ENCODE results near the gene GRIK3.

The GRIK3 gene

DNA sequence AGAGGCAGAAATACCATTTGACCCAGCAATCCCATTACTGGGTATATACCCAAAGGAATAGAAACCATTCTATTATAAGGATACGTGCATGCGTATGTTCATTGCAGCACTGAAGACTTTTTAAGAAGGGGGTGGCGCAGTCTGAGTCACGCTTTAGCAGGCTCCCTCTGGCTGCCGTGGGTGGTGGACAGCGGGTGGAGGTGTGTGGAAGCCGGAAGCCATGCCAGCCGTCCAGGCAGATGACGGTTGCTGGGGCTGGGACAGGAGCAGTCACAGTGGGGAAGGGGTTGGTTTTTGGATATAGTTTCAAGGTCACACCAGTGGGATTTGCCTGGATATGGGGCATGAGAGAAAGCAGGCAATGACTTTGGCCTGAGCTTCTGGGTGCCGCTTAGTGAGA is 270.5 kb downstream of the GRIK3 start:
- DNase-seq (ENCODE audit: low spot score), result no peak

DNA sequence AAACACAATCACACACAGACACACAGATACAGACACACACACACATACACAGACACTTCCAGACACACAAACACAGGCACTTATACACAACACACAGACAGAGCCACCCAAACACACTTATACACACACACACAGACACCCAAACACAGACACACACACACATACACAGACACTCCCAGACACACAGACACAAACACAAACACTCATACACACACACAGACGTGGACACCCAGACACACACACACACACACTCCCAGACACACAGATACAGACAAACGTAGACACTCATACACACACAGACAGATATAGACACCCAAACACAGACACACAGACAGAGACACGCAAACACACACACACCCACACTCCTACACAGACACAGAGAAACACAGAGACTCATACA is 272.1 kb downstream of the GRIK3 start:
- no peak for DNase-seq (ENCODE audit: low spot score)

DNA sequence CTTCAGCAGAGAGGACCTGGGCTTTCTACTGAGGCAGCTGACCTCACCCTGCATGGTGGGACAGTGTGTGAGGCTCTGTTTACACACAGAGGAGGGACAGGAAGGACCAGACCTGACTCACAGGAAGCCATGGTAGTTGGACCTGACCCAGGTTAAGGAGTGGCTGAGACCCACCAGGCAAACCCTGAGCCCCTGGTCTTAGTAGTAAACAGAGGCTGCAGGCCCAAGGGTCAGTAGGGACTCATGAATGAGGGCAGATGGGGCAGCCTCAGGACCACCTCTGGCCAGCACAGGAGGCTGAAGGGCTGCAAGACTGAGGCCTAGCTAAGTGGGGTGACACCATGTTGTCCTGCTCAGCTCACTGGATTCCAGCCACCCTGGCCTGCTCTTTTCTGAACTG is 273.2 kb downstream of the GRIK3 start:
- no peak for DNase-seq (ENCODE audit: low spot score)

DNA sequence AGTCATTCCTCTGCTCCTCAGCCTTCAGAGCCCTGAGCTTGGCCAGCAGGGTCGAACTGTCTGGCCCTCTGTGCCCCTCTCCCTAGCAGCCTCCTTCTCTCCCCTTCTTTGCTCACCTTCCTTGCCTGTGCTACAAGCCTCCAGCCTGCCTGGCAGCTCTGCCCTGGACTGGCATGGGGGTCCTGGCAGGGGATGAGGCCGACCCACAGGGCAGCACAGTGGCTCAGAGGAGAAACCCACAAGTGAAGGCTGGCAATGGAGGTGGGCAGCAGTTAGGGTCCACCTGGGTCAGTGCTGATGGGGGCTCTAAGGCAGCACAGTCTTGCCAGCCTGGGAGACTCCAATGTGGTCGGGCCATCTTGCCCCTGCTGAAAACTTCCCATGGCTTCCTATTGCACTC is 274.2 kb downstream of the GRIK3 start:
- DNase-seq (ENCODE audit: low spot score), result no peak

DNA sequence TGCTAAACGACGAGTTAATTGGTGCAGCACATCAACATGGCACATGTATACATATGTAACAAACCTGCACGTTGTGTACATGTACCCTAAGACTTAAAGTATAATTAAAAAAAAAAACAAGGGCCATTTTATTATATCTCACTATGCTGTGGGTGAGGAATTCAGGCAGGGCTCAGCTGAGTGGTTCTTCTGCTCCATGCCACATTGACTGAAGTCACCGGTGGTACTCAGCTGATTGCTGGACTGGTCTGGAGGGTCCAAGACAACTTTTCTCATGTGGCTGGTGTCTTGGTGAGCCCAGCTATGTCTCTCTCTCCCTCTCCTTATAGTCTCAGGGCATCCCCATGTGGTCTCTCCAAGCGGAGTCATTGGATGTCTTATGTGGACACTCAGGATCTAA is 275.0 kb downstream of the GRIK3 start:
- DNase-seq (ENCODE audit: low spot score), result no peak

DNA sequence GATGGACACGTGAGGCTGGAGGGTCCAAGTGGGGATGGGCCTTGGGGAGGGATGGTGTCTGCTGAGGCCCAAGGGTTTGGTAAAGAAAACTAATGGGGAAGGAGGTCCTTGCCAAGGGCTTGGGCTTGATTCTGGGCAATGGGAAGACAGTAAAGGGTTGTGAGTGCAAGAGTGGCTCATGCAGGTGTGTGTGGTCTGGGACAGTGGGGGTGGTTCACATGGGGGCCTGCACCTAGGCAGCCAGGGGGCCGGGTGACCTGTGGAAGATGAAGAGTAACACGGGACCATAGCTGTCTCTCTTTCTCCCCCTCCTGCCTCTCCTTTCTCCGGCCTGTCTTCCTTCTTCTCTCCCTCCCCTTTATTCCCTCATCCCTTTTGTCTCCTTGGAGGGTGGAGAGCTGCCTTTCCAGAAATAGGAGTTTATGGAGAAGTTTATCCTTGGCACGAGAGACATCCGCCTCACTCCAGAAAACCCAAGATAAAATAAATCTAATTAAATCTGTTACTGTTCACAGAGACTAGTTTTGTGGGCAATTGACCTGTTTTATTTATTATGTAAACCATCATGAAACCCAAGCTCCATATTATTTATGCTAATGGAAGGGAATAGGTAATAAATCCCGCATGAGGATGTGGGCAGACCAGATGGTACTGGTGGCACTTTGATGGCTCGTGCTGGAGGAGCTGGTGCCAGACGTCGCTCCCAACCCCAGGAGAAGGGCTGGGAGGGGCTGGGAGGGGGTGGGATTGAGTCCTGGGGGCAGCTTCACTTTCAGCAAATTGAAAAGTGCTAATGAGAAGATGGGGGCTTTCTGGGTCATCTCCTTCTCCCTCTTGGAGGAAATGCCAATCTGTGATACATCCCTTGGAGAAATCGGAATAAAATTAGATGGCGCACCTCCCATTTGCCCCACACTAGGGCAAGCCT is 278.7 kb downstream of the GRIK3 start:
- DNase-seq (ENCODE audit: low spot score), result no peak

DNA sequence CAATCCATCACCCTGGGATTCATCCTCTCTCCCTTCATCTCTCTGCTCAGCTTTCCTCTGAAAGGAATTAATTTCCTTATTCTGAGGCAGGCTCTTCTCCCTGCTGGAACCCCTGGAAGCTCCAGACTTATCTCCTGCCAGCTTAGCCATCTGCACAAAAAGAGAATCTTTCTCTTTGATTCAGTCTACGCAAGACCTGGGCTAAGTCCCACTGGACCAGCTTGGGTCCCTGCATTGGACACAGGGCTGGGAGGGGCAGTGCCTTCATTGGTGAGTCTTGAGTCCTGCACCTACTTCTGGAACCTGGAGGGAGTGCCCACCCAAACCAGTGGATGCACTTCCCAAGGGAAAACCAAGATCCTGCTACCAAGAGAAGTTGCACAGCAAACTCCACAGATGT is 279.9 kb downstream of the GRIK3 start:
- no peak for DNase-seq (ENCODE audit: low spot score)

DNA sequence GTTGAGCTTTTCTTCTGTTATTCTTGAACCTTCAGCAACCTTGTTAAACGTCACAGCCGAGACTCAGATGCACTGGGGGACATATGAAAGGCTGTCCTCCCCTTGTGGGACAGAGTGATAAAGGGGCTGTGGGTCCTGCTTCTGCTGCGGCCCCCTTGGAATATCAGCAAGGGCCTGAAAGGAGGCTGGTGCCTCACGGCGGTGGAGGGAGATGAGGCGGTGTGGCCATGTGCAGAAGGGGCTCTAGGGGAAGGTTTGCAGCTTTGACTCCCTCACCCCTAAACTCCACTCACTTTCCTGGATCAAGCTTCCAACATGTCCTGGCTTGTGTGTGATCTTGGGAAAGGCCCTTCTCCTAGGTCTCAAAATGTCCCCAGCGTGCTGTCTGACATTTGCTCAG is 280.9 kb downstream of the GRIK3 start:
- DNase-seq (ENCODE audit: low spot score), result no peak

DNA sequence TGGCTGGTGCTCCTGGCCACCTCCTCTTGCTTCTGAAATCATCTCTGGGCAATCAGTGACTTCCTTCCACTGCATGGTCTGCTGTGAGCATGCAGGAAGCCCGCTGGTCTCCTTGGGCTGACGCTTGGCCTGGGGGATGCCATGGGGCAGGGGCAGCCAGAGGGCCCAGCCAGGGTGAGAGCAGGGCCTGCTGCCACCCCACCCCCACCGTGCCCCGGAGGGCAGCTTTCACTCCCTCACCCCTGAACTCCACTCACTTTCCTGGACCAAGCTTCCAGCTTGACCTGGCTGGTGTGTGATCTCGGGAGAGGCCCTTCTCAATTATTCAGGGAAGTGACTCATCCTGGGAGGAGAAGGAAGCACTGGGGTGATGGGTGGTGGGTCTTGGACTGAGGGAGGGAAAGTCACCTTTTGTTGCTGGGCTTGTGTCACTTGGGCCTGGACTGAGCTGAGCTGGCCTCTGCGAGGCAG is 281.4 kb downstream of the GRIK3 start:
- no peak for DNase-seq (ENCODE audit: low spot score)

DNA sequence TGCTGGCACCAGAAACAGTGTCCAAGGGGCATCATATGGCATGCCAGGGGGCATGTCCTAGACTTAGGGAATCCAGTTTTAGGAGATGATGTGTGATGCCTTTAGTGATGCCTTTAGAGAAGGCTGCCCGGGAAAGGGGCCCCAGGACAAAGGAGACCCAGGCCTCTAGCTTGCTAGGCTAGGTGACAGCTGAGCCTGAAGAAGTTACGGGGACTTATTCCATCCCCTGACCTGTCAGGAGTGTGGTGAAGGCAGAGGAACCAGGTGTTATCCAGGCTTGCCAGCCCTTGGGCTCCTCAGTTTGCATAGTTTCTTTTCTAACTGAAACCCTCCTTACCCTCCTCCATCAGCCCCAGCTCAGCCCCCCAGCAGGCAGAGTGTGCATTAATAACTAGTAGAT is 281.9 kb downstream of the GRIK3 start:
- no peak for DNase-seq (ENCODE audit: low spot score)

DNA sequence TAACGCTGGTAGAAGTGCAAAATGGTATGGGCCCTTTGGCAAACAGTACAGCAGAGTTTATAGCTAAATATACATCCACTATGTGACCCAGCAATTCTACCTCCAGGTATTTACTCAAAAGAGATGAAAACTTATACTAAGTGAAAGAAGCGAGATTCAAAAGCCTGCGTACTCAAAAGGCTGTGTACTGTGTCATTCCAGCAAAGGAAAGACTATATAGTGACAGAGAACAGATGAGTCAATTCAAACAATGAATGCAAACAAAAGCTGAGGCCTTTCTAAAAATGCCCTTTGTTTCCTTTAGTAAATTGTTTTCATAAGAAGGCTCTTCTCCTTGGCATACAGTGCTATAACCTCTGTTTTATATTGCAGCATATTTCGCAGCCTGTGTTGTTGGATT is 282.8 kb downstream of the GRIK3 start:
- no peak for DNase-seq (ENCODE audit: low spot score)

DNA sequence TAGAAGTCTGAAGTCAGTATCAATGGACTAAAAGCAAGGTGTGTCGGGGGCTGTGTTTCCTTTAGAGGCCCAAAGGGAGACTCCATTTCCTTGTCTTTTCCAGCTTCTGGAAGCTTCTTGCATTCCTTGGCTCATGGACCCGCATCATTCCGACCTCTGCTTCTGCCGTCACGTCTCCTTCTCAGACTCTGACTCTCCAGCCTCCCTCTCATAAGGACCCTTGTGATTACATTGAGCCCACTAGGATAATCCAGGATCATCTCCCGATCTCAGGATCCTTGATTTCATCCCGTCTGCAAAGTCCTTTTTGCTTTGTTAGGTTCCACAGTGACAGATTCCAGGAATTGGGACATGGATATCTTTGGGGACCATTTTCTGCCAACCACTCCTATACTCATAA is 285.8 kb downstream of the GRIK3 start:
- DNase-seq (ENCODE audit: low spot score), result no peak

Measured in hematopoietic multipotent progenitor cell treated with erythropoietin and hydrocortisone succinate and interleukin-3 and kit ligand, for 17 days (in vitro differentiated cells).